D721Med (cell line): Measurements from ENCODE around the gene ABCB10.

Experiments used
- DNase-seq: peaks from one replicate; pipeline ENCODE4 v3.0.0; 2011; ENCODE audit warnings: low spot score; ENCODE audit not compliant: insufficient read length
- FAIRE-seq: peaks from 2 replicates; lab custom pipeline; 2011; peaks lifted over from hg19 to GRCh38; lab: Jason Lieb, UNC
- TF ChIP-seq, protein P1 (sequence below): IDR thresholded peaks from 2 replicates; pipeline ENCODE4 v1.5.1; 2012; ENCODE audit warnings: mild to moderate bottlenecking, control low read depth; ENCODE audit not compliant: insufficient read depth; ENCODE audit errors: missing control alignments

ABCB10 gene

GRCh38 chr1:229470406-229471043 lies 88.0 kb downstream of the ABCB10 start:
- no peak for FAIRE-seq
- DNase-seq: no peak

GRCh38 chr1:229466887-229467286 lies 91.6 kb downstream of the ABCB10 start:
- no peak for DNase-seq
- TF ChIP-seq, protein P1, sequence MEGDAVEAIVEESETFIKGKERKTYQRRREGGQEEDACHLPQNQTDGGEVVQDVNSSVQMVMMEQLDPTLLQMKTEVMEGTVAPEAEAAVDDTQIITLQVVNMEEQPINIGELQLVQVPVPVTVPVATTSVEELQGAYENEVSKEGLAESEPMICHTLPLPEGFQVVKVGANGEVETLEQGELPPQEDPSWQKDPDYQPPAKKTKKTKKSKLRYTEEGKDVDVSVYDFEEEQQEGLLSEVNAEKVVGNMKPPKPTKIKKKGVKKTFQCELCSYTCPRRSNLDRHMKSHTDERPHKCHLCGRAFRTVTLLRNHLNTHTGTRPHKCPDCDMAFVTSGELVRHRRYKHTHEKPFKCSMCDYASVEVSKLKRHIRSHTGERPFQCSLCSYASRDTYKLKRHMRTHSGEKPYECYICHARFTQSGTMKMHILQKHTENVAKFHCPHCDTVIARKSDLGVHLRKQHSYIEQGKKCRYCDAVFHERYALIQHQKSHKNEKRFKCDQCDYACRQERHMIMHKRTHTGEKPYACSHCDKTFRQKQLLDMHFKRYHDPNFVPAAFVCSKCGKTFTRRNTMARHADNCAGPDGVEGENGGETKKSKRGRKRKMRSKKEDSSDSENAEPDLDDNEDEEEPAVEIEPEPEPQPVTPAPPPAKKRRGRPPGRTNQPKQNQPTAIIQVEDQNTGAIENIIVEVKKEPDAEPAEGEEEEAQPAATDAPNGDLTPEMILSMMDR: no peak
- no peak for FAIRE-seq

More at GRCh38 chr1:229470406-229471043, 88.0 kb downstream of the ABCB10 start:
- TF ChIP-seq, protein P1: no peak
